Fibroblast of lung (primary cell): ENCODE results near the gene NOL4L. TPM values are rescaled to one million over a fixed set of nuclear protein-coding genes. Genes with fewer than 3 reads are reported as not detected.
A peak's percentile ranks its signal among the peaks of the same experiment; 100 is the strongest.

Experiments
- DNase-seq, 2 donors: peaks; one replicate each; pipeline versions ENCODE4 v3.0.0 to v3.0.0-alpha.2; 2010; ENCODE audit warnings: low read depth in 2 of 2
- H2AFZ ChIP-seq: 2 replicates; pipeline ENCODE4 v1.5.1; 2012; ENCODE audit warnings: low read length, control low read depth, inconsistent platforms
- H3K27ac ChIP-seq: 2 replicates; pipeline ENCODE4 v1.5.1; 2011; ENCODE audit warnings: low read length, control low read depth; ENCODE audit not compliant: insufficient read depth
- H3K27me3 ChIP-seq: 2 replicates; pipeline ENCODE4 v1.5.1; 2011; ENCODE audit warnings: mild to moderate bottlenecking, low read length; ENCODE audit not compliant: control insufficient read depth, insufficient read depth
- H3K36me3 ChIP-seq: 2 replicates; pipeline ENCODE4 v1.5.1; 2011; ENCODE audit warnings: low read length; ENCODE audit not compliant: control insufficient read depth, insufficient read depth
- H3K4me1 ChIP-seq: 2 replicates; pipeline ENCODE4 v1.5.1; 2011; ENCODE audit warnings: low read length; ENCODE audit not compliant: control insufficient read depth, insufficient read depth; ENCODE audit errors: extremely low read depth
- H3K4me2 ChIP-seq: 2 replicates; pipeline ENCODE4 v1.5.1; 2011; ENCODE audit warnings: low read length, control low read depth; ENCODE audit not compliant: insufficient read depth; ENCODE audit errors: extremely low read depth
- H3K4me3 ChIP-seq, 4 experiments: fragments of 200-600 bp in 1 of 4; sonication (generic) in 1 of 4; replicated peaks in 1 of 4; 2 replicates each; pipeline ENCODE4 v1.5.1; 2011 to 2016; ENCODE audit warnings: low read length in 4 of 4, low read depth in 3 of 4, mild to moderate bottlenecking in 3 of 4, control low read depth in 2 of 4, inconsistent platforms in 1 of 4, mixed read lengths in 1 of 4; ENCODE audit not compliant: insufficient read depth in 1 of 4; ENCODE audit errors: control extremely low read depth in 1 of 4
- H3K79me2 ChIP-seq: 2 replicates; pipeline ENCODE4 v1.5.1; 2012; ENCODE audit warnings: mild to moderate bottlenecking, low read length, inconsistent platforms; ENCODE audit not compliant: control insufficient read depth, insufficient read depth
- H3K9ac ChIP-seq: 2 replicates; pipeline ENCODE4 v1.5.1; 2011; ENCODE audit warnings: mild to moderate bottlenecking, low read length, control low read depth; ENCODE audit not compliant: insufficient read depth
- H3K9me3 ChIP-seq: 2 replicates; pipeline ENCODE4 v1.5.1; 2012; ENCODE audit warnings: low read depth, low read length; ENCODE audit not compliant: control insufficient read depth, insufficient read depth
- H4K20me1 ChIP-seq: 2 replicates; pipeline ENCODE4 v1.5.1; 2011; ENCODE audit warnings: low read length; ENCODE audit not compliant: control insufficient read depth, insufficient read depth; ENCODE audit errors: extremely low read depth
- EZH2 ChIP-seq: IDR thresholded peaks from 2 replicates; pipeline ENCODE4 v1.5.1; 2012; ENCODE audit warnings: low read length, control low read depth, mild to moderate bottlenecking; ENCODE audit errors: missing control alignments
- polyA plus RNA-seq, 2 donors: library from polyadenylated mRNA; depleted of rRNA in 1 of 2; stranded (reverse) in 1 of 2; unstranded in 1 of 2; fragments of >200 nt; gene quantifications; 2 replicates each; pipeline ENCODE4 v1.2.1, GENCODE V29; 2011 to 2012; ENCODE audit warnings: missing spikeins in 1 of 2
- total RNA-seq: library from RNA; depleted of rRNA; stranded (reverse); fragments of >200 nt; gene quantifications from 2 replicates; pipeline ENCODE4 v1.2.1, GENCODE V29; 2014
- TF ChIP-seq, protein P1 (sequence below), 2 donors: IDR thresholded peaks in 1 of 2; conservative IDR thresholded peaks in 1 of 2; 1 replicate in 1 of 2; 2 replicates in 1 of 2; pipeline ENCODE4 v1.5.1; 2011 to 2012; ENCODE audit warnings: low read length in 2 of 2, control low read depth in 1 of 2, inconsistent platforms in 1 of 2, low read depth in 1 of 2, mild to moderate bottlenecking in 1 of 2

Gene NOL4L
- total and polyA plus RNA-seq, 2 donors (not counting 1 experiment from before 2014, with no cell fraction given) = 3.2 to 4.0 TPM

GRCh38 chr20:32473231-32474008 lies 111.7 kb downstream of the NOL4L start:
- H3K27ac ChIP-seq = no peak overlapping the region
- peaks cover 24% of the 10 kb centered on the region for H3K4me1 ChIP-seq
- H3K4me3 ChIP-seq = peak overlapping the region; percentile 12 to 62 (median 24)
- H3K9me3 ChIP-seq = no peaks in the 10 kb centered on the region
- peaks cover 14% of the 10 kb centered on the region for H3K79me2 ChIP-seq
- peak overlapping the region; percentile 67 for H3K4me2 ChIP-seq
- H2AFZ ChIP-seq = no peak overlapping the region
- no peaks in the 10 kb centered on the region for H3K27me3 ChIP-seq
- H4K20me1 ChIP-seq = no peaks in the 10 kb centered on the region
- TF ChIP-seq, protein P1, sequence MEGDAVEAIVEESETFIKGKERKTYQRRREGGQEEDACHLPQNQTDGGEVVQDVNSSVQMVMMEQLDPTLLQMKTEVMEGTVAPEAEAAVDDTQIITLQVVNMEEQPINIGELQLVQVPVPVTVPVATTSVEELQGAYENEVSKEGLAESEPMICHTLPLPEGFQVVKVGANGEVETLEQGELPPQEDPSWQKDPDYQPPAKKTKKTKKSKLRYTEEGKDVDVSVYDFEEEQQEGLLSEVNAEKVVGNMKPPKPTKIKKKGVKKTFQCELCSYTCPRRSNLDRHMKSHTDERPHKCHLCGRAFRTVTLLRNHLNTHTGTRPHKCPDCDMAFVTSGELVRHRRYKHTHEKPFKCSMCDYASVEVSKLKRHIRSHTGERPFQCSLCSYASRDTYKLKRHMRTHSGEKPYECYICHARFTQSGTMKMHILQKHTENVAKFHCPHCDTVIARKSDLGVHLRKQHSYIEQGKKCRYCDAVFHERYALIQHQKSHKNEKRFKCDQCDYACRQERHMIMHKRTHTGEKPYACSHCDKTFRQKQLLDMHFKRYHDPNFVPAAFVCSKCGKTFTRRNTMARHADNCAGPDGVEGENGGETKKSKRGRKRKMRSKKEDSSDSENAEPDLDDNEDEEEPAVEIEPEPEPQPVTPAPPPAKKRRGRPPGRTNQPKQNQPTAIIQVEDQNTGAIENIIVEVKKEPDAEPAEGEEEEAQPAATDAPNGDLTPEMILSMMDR (conservative IDR thresholded peaks at IDR 0.05 in 1 of 2, IDR thresholded peaks at IDR 0.05 in 1 of 2; ENCODE audit: low read depth in 1 of 2, low read length in 2 of 2) = no peak
- no peak for TF ChIP-seq EZH2
- no peak for DNase-seq
- H3K9ac ChIP-seq = no peak overlapping the region
- peaks cover 2% of the 10 kb centered on the region for H3K36me3 ChIP-seq

- no peaks in the 10 kb centered on the region for H3K9me3 ChIP-seq
- no peak overlapping the region for H2AFZ ChIP-seq
- no peaks in the 10 kb centered on the region for H4K20me1 ChIP-seq
- H3K4me2 ChIP-seq = no peak overlapping the region
- peaks cover 14% of the 10 kb centered on the region for H3K79me2 ChIP-seq
- H3K4me1 ChIP-seq = peaks cover 24% of the 10 kb centered on the region
- TF ChIP-seq, protein P1 (conservative IDR thresholded peaks at IDR 0.05 in 1 of 2, IDR thresholded peaks at IDR 0.05 in 1 of 2; ENCODE audit: low read depth in 1 of 2, low read length in 2 of 2) = no peak
- TF ChIP-seq EZH2 = no peak
- H3K36me3 ChIP-seq = peaks cover 2% of the 10 kb centered on the region
- no peak overlapping the region for H3K27ac ChIP-seq
- H3K9ac ChIP-seq = no peak overlapping the region
- H3K27me3 ChIP-seq = no peaks in the 10 kb centered on the region
- DNase-seq = no peak
- H3K4me3 ChIP-seq = no peak overlapping the region
These were observed 112.4 kb downstream of the NOL4L start for GRCh38 chr20:32472581-32473207.

DNA sequence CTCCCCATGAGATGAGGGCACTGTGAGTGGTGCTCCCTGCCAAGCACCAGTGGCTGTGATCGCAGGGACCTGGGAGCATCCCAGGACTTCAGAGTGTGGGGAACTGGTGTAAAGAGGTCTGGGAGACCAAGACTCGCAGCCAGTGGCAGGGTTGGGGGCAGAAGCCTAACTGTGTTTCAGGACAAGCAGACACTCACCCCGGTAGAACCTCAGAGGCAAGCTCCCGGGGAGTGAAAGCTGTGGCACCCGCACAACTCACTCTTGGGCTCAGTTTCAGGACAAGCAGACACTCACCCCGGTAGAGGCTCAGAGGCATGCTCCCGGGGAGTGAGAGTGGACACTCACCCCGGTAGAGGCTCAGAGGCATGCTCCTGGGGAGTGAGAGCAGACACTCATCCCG lies 114.2 kb downstream of the NOL4L start:
- Histone ChIP-seq H3K9ac (no peak overlapping the region), H3K36me3 (peaks cover 2% of the 10 kb centered on the region), H3K27me3 (no peaks in the 10 kb centered on the region), H3K9me3 (no peaks in the 10 kb centered on the region), H3K4me1 (peaks cover 21% of the 10 kb centered on the region), H3K4me2 (no peak overlapping the region), H3K4me3 (no peak overlapping the region), H3K79me2 (peaks cover 12% of the 10 kb centered on the region), H4K20me1 (no peaks in the 10 kb centered on the region), H2AFZ (no peak overlapping the region), H3K27ac (no peak overlapping the region)
- TF ChIP-seq, protein P1 (conservative IDR thresholded peaks at IDR 0.05 in 1 of 2, IDR thresholded peaks at IDR 0.05 in 1 of 2; ENCODE audit: low read depth in 1 of 2, low read length in 2 of 2) = no peak
- TF ChIP-seq EZH2 = no peak
- no peak for DNase-seq
